Left ventricle myocardium inferior (tissue), 1 donor: ENCODE measurements around the gene NFKBIB. TPM values are rescaled to one million over a fixed set of nuclear protein-coding genes. Genes with fewer than 3 reads are reported as not detected.

Experiments
- DNase-seq: peaks from one replicate; pipeline ENCODE4 v3.0.0-alpha.2; 2020
- H3K27ac ChIP-seq: fragments of 200-600 bp; replicated peaks from 2 replicates; pipeline ENCODE4 v1.8.0; 2021
- H3K27me3 ChIP-seq: fragments of 200-600 bp; 2 replicates; pipeline ENCODE4 v1.8.0; 2021; ENCODE audit warnings: low read depth
- H3K36me3 ChIP-seq: fragments of 200-600 bp; 2 replicates; pipeline ENCODE4 v1.8.0; 2021
- H3K4me1 ChIP-seq: fragments of 200-600 bp; 2 replicates; pipeline ENCODE4 v1.8.0; 2021
- H3K4me3 ChIP-seq: fragments of 200-600 bp; 2 replicates; pipeline ENCODE4 v1.8.0; 2021; ENCODE audit warnings: mild to moderate bottlenecking, moderate library complexity
- H3K9me3 ChIP-seq: fragments of 200-600 bp; replicated peaks from 2 replicates; pipeline ENCODE4 v1.8.0; 2021
- intact Hi-C: fragments of 100-400 bp; cut with micrococcal nuclease; formaldehyde crosslinking; loops from one replicate; pipeline ENCODE4 v1.11.0; 2022
- total RNA-seq: library from RNA; stranded (reverse); fragmentation: NEBNext Ultra II Directional; extraction: Animal tissue kit (Norgen Biotek cat#: 25700); gene quantifications from one replicate; pipeline ENCODE4 v1.2.1, GENCODE V29; 2021
- TF ChIP-seq, protein P1 (sequence below): fragments of 200-600 bp; IDR thresholded peaks from 2 replicates; pipeline ENCODE4 v1.8.0; 2021; ENCODE audit warnings: antibody characterized with exemption, mild to moderate bottlenecking, borderline replicate concordance
- donor health status: DM: no; HTN: yes; CAD: no; lungs with severe emphysema.

The NFKBIB gene
- total RNA-seq, 1 donor from 2014 or later = 18.4 TPM

DNA sequence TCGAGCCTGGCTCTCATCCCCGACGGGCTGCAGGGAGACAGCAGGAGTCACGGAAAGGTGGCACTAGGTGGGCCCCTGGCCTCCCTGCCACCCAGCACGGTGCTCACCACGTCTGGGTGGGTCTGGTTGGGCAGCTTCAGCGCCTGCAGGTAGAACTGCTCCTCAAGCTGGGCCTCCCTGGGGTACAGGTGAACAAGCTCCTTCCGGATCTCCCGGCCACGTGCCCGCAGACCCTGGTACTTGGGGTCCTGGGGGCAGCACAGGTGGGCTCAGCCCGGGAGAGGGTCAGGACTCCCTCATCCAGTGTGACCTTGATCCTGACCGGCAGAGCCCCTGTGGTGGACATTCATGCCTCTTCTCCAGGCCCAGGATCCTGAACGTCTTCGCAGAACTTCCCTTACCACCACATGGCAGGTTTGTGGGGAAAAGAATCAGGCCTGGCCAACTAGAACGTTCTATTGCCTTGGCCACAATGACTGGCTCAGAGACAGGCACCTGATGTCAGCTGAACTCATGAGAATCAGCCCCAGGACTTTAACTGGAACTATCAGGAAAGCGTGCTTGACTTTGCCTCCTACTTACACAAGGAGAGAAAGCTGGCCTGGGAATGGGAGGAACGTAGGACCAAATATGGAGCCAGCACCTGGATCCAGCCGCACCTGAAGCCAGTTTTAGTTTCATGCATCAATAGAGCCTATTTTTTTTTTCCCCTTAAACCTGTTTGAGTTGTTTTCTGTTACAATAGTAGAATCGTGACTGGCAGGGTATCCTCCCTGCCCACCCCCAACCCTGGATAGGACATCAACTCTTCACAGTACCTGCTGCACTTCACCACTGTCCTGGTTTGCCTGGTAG lies 21.9 kb downstream of the NFKBIB start:
- Histone ChIP-seq H3K36me3 (peaks cover 35% of the 10 kb centered on the region), H3K27ac (no peak overlapping the region), H3K4me3 (no peak overlapping the region), H3K4me1 (no peaks in the 10 kb centered on the region), H3K27me3 (no peaks in the 10 kb centered on the region), H3K9me3 (no peaks in the 10 kb centered on the region)
- intact Hi-C loops = no loop called here
- TF ChIP-seq, protein P1, sequence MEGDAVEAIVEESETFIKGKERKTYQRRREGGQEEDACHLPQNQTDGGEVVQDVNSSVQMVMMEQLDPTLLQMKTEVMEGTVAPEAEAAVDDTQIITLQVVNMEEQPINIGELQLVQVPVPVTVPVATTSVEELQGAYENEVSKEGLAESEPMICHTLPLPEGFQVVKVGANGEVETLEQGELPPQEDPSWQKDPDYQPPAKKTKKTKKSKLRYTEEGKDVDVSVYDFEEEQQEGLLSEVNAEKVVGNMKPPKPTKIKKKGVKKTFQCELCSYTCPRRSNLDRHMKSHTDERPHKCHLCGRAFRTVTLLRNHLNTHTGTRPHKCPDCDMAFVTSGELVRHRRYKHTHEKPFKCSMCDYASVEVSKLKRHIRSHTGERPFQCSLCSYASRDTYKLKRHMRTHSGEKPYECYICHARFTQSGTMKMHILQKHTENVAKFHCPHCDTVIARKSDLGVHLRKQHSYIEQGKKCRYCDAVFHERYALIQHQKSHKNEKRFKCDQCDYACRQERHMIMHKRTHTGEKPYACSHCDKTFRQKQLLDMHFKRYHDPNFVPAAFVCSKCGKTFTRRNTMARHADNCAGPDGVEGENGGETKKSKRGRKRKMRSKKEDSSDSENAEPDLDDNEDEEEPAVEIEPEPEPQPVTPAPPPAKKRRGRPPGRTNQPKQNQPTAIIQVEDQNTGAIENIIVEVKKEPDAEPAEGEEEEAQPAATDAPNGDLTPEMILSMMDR = no peak
- DNase-seq = no peak

DNA sequence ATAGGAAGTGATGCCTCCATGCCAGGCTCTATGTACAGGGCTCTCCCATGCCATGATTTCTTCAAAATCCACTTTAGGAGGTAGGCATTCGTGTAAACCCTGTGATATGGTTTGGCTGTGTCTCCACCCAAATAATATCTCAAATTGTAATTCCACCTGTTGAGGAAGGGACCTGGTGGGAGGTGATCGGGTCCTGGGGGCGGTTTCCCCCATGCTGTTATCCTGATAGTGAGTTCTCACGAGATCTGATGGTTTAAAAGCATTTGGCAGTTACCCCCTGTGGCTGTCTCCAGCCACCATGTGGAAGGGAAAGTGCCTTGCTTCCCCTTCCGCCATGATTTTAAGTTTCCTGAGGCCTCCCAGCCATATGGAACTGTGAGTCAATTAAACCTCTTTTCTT lies 22.7 kb downstream of the NFKBIB start:
- DNase-seq = no peak
- Histone ChIP-seq H3K4me1 (no peaks in the 10 kb centered on the region), H3K9me3 (no peaks in the 10 kb centered on the region), H3K27ac (no peak overlapping the region), H3K27me3 (no peaks in the 10 kb centered on the region), H3K4me3 (no peak overlapping the region), H3K36me3 (peaks cover 35% of the 10 kb centered on the region)
- intact Hi-C loops = no loop called here
- TF ChIP-seq, protein P1 = no peak

DNA sequence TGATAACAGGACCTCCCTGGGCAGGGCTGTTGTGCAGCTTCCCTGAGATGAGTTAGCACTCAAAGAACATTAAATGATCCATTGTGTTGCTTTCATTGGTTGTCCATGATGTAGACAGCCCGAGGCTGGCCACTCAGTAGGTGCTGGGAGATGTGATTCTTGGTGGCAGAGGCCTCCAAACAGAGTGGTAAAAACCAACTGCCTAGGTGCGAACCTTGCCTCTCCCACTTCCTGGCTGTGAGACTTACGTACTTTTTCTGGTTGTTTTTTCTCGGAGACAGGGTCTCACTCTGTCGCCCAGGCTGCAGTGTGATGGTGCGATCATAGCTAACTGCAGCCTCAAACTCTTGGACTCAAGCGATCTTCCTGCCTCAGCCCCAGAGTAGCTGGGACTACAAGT lies 24.6 kb downstream of the NFKBIB start:
- no peak for DNase-seq
- Histone ChIP-seq H3K4me1 (peaks cover 3% of the 10 kb centered on the region), H3K27me3 (no peaks in the 10 kb centered on the region), H3K27ac (no peak overlapping the region), H3K9me3 (no peaks in the 10 kb centered on the region), H3K36me3 (peaks cover 35% of the 10 kb centered on the region), H3K4me3 (no peak overlapping the region)
- TF ChIP-seq, protein P1 = no peak
- intact Hi-C loops = no loop called here

DNA sequence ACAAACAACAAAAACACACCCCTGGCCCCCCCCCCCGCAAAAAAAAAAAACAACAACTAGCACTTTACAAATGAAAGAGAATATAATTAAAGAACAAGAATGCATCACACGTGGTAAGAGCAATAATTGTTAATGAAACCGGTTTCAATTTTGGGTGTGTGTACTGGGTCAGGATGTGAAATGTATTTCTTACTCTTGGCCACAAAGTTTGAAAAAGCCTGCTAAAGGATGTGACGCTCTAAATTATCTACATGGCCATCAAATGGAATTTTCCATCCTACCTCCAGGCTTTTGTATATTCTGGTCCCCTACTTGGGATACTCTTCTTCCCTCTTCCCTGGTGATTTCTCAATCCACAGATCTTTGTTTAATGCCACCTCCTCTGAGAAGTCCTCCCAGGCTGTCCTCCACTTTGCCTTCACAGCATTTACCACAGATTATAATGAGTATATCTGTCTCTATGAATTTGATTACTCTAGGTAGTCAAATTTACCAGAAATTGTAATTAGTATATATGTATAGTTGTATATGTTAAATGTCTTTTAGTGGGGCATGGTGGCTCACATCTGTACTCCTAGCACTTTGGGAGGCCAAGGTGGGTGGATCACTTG lies 28.7 kb downstream of the NFKBIB start:
- Histone ChIP-seq H3K36me3 (peaks cover 33% of the 10 kb centered on the region), H3K9me3 (no peaks in the 10 kb centered on the region), H3K4me3 (no peak overlapping the region), H3K27ac (peak overlapping the region; percentile 91), H3K4me1 (peaks cover 37% of the 10 kb centered on the region), H3K27me3 (no peaks in the 10 kb centered on the region)
- intact Hi-C loops = no loop called here
- no peak for DNase-seq
- TF ChIP-seq, protein P1 = no peak

DNA sequence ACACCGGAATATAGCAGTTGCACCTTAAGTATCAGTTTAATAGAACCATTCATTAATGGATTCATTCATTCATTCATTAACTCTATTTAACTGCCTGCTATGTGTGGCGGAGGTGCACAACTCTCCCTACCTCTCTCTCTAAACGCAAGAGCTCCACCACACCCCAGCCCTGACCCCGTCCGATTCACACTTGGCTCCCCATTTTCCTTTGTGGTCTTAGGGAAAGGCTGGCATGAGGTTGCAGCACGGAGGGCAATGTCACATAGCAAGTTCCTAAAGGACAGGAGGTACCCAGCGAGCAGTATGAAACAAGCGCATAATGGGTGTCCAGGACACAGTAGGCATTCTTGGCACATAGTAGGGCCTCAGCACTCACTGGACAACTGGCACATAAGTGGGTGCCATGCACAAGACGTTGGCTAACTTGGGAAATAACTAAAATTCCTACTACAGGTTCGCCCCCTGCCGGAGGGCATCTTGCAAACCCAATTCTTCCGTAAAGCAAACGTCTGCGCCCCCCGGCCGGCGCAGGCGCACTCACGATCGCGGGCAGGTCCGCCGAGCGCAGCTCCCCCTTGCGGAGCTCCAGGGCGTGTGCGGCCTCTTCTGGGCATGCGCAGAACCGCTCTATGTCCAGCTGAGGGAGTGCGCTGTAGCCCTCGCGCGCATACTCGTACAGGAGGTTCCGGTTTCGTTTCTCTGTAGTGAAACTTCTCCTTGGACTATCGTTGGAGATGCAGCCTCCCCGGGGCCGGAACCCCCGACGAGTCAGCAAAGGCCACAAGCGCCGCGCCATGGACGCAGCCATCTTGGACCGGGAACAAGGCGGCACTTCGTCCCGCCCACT lies 30.4 kb downstream of the NFKBIB start, which contains the start of gene SARS2:
Gene SARS2, minus strand, starts transcription at position 835 of the 847 bp plus-strand sequence. Its CDS starts 27 bp downstream, at position 808.
- intact Hi-C loops = no loop called here
- Histone ChIP-seq H3K36me3 (peaks cover 20% of the 10 kb centered on the region), H3K4me3 (peak within 1 kb of the TSS; percentile 78), H3K27me3 (no peaks in the 10 kb centered on the region), H3K27ac (peak within 1 kb of the TSS; percentile 91), H3K4me1 (peaks cover 53% of the 10 kb centered on the region), H3K9me3 (peaks cover 3% of the 10 kb centered on the region)
- peak; percentile 91 for DNase-seq
- TF ChIP-seq, protein P1 = peak; percentile 100
